ENCODE data around the gene MSN.

DNA sequence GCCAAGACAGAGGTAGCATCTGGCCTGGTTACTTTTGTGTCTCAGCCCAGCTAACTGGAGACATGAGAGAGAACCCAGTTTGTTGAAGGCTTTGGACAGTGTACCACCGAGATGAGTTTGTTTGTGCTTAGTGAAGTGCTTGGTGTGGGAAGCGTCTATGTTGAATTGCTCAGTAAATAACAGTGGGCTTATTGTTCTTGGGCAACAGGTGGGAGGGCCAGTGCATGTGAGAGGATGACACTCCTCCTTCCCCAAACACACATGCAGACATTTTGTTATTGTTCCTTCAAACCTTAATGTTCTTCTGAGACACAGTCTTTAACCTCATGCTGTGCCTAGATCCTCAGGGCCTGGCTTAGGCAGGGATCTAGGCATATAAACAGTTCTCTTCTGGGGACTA lies 39.7 kb downstream of the MSN start:
- TF ChIP-seq EP300 (IDR thresholded peaks at IDR 0.05): no peak
- TF ChIP-seq, protein P1, sequence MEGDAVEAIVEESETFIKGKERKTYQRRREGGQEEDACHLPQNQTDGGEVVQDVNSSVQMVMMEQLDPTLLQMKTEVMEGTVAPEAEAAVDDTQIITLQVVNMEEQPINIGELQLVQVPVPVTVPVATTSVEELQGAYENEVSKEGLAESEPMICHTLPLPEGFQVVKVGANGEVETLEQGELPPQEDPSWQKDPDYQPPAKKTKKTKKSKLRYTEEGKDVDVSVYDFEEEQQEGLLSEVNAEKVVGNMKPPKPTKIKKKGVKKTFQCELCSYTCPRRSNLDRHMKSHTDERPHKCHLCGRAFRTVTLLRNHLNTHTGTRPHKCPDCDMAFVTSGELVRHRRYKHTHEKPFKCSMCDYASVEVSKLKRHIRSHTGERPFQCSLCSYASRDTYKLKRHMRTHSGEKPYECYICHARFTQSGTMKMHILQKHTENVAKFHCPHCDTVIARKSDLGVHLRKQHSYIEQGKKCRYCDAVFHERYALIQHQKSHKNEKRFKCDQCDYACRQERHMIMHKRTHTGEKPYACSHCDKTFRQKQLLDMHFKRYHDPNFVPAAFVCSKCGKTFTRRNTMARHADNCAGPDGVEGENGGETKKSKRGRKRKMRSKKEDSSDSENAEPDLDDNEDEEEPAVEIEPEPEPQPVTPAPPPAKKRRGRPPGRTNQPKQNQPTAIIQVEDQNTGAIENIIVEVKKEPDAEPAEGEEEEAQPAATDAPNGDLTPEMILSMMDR (IDR thresholded peaks at IDR 0.05): no peak
